ENCODE measurements around the gene KCNK18. TPM values are rescaled to one million over a fixed set of nuclear protein-coding genes. Genes with fewer than 3 reads are reported as not detected.

The KCNK18 gene
- not detected in 2 replicates for total RNA-seq (ENCODE audit: low replicate concordance)

DNA sequence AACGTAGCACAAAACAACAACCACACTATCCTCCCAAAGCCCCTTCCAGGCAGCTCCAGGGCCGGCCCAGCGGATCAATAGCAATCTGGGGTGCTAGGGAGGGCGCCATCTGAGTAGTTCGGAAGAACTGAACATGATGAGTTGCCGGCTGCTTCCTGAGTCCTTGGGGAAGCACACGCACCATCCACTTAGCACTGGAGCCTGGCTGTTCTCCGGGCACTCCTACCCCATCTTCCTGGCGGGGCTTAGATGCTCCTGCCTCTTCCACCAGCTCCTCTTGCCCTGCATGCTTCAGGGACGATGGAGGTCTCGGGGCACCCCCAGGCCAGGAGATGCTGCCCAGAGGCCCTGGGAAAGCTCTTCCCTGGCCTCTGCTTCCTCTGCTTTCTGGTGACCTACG is at the start of gene KCNK18:
KCNK18 (plus strand) TSS at position 301 of the 400 bp plus-strand sequence; CDS start at position 301, 0 bp downstream.
- TF ChIP-seq, protein P1, sequence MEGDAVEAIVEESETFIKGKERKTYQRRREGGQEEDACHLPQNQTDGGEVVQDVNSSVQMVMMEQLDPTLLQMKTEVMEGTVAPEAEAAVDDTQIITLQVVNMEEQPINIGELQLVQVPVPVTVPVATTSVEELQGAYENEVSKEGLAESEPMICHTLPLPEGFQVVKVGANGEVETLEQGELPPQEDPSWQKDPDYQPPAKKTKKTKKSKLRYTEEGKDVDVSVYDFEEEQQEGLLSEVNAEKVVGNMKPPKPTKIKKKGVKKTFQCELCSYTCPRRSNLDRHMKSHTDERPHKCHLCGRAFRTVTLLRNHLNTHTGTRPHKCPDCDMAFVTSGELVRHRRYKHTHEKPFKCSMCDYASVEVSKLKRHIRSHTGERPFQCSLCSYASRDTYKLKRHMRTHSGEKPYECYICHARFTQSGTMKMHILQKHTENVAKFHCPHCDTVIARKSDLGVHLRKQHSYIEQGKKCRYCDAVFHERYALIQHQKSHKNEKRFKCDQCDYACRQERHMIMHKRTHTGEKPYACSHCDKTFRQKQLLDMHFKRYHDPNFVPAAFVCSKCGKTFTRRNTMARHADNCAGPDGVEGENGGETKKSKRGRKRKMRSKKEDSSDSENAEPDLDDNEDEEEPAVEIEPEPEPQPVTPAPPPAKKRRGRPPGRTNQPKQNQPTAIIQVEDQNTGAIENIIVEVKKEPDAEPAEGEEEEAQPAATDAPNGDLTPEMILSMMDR (IDR thresholded peaks at IDR 0.05; ENCODE audit: insufficient read depth, low read length), result no peak
- no peak for DNase-seq (ENCODE audit: low read depth)
- no peak within 1 kb of the TSS for H3K4me3 ChIP-seq (ENCODE audit: low read depth, low read length)

DNA sequence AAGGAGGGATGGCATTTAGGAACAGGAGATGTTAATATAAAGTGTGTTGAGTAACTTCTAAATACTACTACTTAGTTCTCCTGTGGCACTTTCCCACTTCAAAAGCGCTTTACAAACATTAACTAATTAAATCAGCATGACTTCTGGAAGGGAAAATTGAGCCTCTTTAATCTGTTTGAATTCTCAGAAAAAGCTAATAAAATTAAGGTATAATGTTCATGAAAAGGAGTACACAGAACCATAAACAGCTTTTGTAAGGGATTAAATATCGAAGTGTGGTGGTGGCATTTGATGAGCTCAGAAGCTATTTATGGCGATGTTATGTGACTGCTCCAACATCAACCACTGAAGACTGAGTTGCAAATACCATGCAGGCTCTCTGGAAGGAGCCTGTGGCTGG is 49.0 kb upstream of the KCNK18 start:
- H3K4me3 ChIP-seq (ENCODE audit: low read depth, low read length), result no peak overlapping the region
- TF ChIP-seq, protein P1 (IDR thresholded peaks at IDR 0.05; ENCODE audit: insufficient read depth, low read length), result no peak
- DNase-seq (ENCODE audit: low read depth), result no peak

DNA sequence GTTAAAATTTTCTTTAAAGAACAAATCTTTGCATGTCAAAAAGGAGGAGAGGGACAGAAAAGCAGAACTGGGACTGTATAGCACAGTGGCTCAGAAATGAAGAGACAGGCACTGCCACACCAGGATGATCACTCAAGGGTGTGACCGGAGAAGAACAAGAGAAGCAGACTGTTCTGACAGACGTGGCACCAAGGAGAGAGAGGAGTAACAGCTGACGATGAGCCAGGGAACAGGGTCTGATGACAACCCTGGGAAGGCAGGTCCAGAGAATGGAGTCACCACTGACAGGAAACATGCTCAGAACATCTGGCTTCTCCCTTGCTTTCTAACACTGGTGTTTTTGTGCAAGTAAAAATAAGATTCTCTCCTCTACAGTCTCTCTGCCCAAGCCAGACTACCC is 44.6 kb upstream of the KCNK18 start:
- DNase-seq (ENCODE audit: low read depth), result no peak
- H3K4me3 ChIP-seq (ENCODE audit: low read depth, low read length), result no peak overlapping the region
- TF ChIP-seq, protein P1 (IDR thresholded peaks at IDR 0.05; ENCODE audit: insufficient read depth, low read length), result no peak

DNA sequence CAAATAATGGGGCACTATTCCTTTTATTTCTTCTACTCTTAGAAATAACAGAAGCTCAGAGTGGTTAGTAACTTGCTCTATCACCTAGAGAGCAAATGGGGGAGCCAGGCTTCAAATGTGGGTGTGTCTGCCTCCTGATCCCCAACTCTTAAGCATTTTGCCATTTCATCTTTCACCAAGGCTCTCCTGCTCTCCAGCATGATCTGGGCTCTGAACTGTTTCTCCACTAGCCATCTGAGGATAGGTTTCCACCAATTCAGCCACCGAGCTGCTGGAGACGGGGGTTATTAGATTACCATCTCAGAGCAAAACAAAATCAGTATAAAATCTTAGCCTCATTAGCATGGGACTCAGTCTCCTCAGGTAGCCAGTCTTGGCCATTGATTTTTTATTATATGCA is 39.0 kb upstream of the KCNK18 start:
- H3K4me3 ChIP-seq (ENCODE audit: low read depth, low read length), result no peak overlapping the region
- DNase-seq (ENCODE audit: low read depth), result no peak
- TF ChIP-seq, protein P1 (IDR thresholded peaks at IDR 0.05; ENCODE audit: insufficient read depth, low read length), result no peak

DNA sequence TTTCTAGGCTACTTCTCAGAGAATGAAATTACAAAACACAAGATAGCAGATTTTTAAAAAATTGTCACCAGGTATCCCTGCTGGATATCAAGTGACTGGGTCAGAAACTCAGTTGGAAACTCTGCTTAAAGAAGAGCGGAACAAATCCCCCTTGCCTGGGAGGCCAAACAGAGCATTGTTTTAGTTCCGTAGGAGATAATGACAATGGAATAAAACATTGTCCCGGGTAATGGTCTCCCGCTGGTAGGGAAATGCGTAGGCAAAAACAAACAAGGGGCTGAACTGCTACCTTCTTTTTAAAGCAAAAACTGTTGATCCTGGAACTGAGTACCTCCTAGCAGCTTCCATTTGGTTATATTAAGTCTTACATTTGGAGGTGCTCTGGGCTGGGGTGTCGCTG is 37.9 kb upstream of the KCNK18 start:
- DNase-seq (ENCODE audit: low read depth), result no peak
- TF ChIP-seq, protein P1 (IDR thresholded peaks at IDR 0.05; ENCODE audit: insufficient read depth, low read length), result no peak
- no peak overlapping the region for H3K4me3 ChIP-seq (ENCODE audit: low read depth, low read length)

DNA sequence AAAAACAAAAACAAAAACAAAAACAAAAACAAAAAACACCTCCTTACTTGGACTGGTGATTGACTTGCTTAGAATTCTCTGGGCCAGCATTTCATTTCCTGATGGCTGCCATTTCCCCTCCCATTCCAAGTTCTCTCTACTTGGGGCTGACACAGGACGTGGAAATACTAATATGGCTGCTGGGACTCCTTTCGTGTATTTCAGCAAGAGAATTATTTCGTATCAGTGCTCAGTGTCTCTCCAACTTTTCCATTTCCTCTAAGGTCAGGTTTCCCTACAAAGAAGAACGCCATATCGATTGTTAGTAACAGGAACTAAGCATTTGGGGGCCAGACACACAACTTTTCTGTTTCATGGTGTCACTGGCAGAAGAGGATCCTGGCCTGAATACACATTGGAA is 36.7 kb upstream of the KCNK18 start:
- no peak for DNase-seq (ENCODE audit: low read depth)
- TF ChIP-seq, protein P1 (IDR thresholded peaks at IDR 0.05; ENCODE audit: insufficient read depth, low read length), result no peak
- no peak overlapping the region for H3K4me3 ChIP-seq (ENCODE audit: low read depth, low read length)

DNA sequence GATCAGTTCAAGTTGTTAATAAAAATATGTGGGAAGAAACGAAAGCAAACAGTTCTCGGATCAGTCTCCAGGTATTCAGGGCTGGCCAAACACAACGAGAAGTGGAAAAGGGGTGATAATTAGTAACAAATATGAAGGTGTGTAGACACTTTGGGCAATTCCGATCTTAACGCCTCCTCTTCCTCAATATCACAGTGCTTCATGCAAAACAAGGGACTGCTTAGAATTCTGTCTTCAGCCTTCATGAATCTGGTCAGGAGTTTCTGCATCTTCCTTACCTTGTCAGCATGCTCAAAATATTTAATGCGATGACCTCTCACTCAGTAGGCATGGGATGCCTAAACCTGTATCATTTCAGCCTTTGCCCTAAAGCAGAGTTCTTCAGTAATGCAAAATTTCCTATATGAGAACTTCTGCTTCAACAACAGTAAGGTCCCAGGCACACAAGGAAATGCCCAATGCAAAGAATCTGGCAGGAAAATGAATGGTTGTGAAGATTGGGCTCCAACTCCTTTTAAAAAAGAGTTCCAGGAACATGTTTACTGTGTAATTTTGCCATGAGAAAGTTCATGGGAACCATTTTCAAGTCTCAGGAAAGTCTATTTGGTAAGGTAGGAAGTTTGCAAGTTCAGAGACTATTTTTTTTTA is 35.8 kb upstream of the KCNK18 start:
- DNase-seq (ENCODE audit: low read depth), result no peak
- TF ChIP-seq, protein P1 (IDR thresholded peaks at IDR 0.05; ENCODE audit: insufficient read depth, low read length), result no peak
- no peak overlapping the region for H3K4me3 ChIP-seq (ENCODE audit: low read depth, low read length)

All from fibroblast of the aortic adventitia (primary cell).